ENCODE measurements around the gene CRY1. TPM values are rescaled to one million over a fixed set of nuclear protein-coding genes. Genes with fewer than 3 reads are reported as not detected.
A peak's percentile ranks its signal among the peaks of the same experiment; 100 is the strongest.

Gene CRY1
- total RNA-seq, 1 donor from 2014 or later: 16.9 TPM

DNA sequence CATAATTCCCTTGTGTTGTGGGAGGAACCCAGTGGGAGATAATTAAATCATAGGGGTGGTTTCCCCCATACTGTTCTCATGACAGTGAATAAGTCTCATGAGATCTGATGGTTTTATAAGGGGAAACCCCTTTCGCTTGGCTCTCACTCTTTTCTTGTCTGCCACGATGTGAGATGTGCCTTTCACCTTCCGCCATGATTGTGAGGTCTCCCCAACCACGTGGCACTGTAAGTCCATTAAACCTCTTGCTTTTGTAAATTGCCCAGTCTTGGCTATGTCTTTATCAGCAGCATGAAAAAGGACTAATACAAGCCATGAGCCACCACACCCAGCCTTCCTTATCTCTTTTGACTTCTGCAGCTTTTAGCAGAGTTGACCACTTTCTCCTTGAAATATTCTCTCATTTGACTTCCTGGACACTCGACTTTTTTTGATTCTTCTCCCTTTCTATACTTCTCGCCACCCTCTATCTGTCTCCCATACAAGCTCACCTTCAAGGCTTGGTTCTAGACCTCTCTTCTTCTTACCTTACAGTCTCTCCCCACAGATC is 108.7 kb downstream of the CRY1 start:
- no peaks in the 10 kb centered on the region for H3K27me3 ChIP-seq
- TF ChIP-seq, protein P1, sequence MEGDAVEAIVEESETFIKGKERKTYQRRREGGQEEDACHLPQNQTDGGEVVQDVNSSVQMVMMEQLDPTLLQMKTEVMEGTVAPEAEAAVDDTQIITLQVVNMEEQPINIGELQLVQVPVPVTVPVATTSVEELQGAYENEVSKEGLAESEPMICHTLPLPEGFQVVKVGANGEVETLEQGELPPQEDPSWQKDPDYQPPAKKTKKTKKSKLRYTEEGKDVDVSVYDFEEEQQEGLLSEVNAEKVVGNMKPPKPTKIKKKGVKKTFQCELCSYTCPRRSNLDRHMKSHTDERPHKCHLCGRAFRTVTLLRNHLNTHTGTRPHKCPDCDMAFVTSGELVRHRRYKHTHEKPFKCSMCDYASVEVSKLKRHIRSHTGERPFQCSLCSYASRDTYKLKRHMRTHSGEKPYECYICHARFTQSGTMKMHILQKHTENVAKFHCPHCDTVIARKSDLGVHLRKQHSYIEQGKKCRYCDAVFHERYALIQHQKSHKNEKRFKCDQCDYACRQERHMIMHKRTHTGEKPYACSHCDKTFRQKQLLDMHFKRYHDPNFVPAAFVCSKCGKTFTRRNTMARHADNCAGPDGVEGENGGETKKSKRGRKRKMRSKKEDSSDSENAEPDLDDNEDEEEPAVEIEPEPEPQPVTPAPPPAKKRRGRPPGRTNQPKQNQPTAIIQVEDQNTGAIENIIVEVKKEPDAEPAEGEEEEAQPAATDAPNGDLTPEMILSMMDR (IDR thresholded peaks at IDR 0.05): no peak
- H3K4me1 ChIP-seq: peaks cover 22% of the 10 kb centered on the region
- H3K4me3 ChIP-seq: no peak overlapping the region
- no peak overlapping the region for H3K27ac ChIP-seq
- H3K36me3 ChIP-seq: peaks cover 10% of the 10 kb centered on the region
- H3K9me3 ChIP-seq: no peaks in the 10 kb centered on the region
- no peak for DNase-seq
- ATAC-seq: no peak
- intact Hi-C loops (cut with DNase I): no loop called here

- intact Hi-C loops (cut with DNase I): no loop called here
- DNase-seq: no peak
- Histone ChIP-seq H3K4me1 (peaks cover 14% of the 10 kb centered on the region), H3K9me3 (no peaks in the 10 kb centered on the region), H3K27me3 (no peaks in the 10 kb centered on the region), H3K36me3 (peaks cover 10% of the 10 kb centered on the region), H3K27ac (no peak overlapping the region), H3K4me3 (no peak overlapping the region)
- TF ChIP-seq, protein P1 (IDR thresholded peaks at IDR 0.05): no peak
- no peak for ATAC-seq
Observed at GRCh38 chr12:106982229-106982628, 111.1 kb downstream of the CRY1 start.

DNA sequence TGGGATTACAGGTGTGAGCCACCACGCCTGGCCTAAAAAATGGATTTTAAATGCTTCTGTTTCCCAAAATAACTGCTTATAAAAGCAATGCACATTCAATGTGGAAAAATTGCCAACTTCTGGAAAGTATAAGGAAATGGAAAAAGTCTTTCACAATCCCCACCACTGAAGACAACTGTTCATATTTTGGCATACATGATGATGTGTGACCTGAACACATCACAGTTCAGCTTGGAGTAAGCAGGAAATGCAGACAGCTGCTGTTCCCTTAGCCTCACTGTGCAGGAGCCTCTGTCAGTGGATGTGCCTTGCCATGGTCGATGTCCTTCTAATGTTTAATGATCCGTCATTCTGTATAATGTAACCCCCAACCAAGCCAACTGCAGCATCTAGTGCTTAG is 111.6 kb downstream of the CRY1 start:
- intact Hi-C loops (cut with DNase I): no loop called here
- DNase-seq (no peak), ATAC-seq (peak; percentile 14)
- Histone ChIP-seq H3K4me3 (no peak overlapping the region), H3K4me1 (peaks cover 14% of the 10 kb centered on the region), H3K27ac (no peak overlapping the region), H3K27me3 (no peaks in the 10 kb centered on the region), H3K9me3 (no peaks in the 10 kb centered on the region), H3K36me3 (peaks cover 10% of the 10 kb centered on the region)
- TF ChIP-seq, protein P1 (IDR thresholded peaks at IDR 0.05): no peak

- Histone ChIP-seq H3K4me3 (no peak overlapping the region), H3K9me3 (no peaks in the 10 kb centered on the region), H3K4me1 (peaks cover 9% of the 10 kb centered on the region), H3K36me3 (peaks cover 10% of the 10 kb centered on the region), H3K27ac (no peak overlapping the region), H3K27me3 (no peaks in the 10 kb centered on the region)
- TF ChIP-seq, protein P1 (IDR thresholded peaks at IDR 0.05): no peak
- DNase-seq: no peak
- intact Hi-C loops (cut with DNase I): no loop called here
- ATAC-seq: peak; percentile 39
Observed at GRCh38 chr12:106980944-106981343, 112.4 kb downstream of the CRY1 start.

GRCh38 chr12:106978035-106978800 is 115.1 kb downstream of the CRY1 start:
- intact Hi-C loops (cut with DNase I): no loop called here
- TF ChIP-seq, protein P1 (IDR thresholded peaks at IDR 0.05): no peak
- Histone ChIP-seq H3K27ac (no peak overlapping the region), H3K4me1 (peaks cover 4% of the 10 kb centered on the region), H3K36me3 (no peaks in the 10 kb centered on the region), H3K27me3 (no peaks in the 10 kb centered on the region), H3K4me3 (no peak overlapping the region), H3K9me3 (no peaks in the 10 kb centered on the region)
- no peak for ATAC-seq
- DNase-seq: no peak
